Trophoblast cell (in vitro differentiated cells and primary cell): ENCODE measurements around the gene LRP1B.
A peak's percentile ranks its signal among the peaks of the same experiment; 100 is the strongest.

ENCODE experiments used
- DNase-seq, 2 donors: peaks; one replicate each; pipeline ENCODE4 v3.0.0-alpha.2; 2016
- H2AFZ ChIP-seq: 2 replicates; pipeline ENCODE4 v1.6.1; 2013; ENCODE audit warnings: low read length, moderate library complexity, mild to moderate bottlenecking; ENCODE audit not compliant: insufficient read depth, poor library complexity
- H2AK5ac ChIP-seq: 2 replicates; pipeline ENCODE4 v1.6.1; 2013; ENCODE audit warnings: mild to moderate bottlenecking, low read length
- H2BK120ac ChIP-seq: 2 replicates; pipeline ENCODE4 v1.6.1; 2013; ENCODE audit warnings: low read length, mild to moderate bottlenecking, moderate library complexity; ENCODE audit not compliant: insufficient read depth, poor library complexity
- H2BK12ac ChIP-seq: 2 replicates; pipeline ENCODE4 v1.6.1; 2013; ENCODE audit warnings: mild to moderate bottlenecking, low read length, moderate library complexity
- H2BK5ac ChIP-seq: 2 replicates; pipeline ENCODE4 v1.6.1; 2013; ENCODE audit warnings: low read length, low read depth, moderate library complexity, mild to moderate bottlenecking; ENCODE audit not compliant: poor library complexity
- H3K14ac ChIP-seq: 2 replicates; pipeline ENCODE4 v1.6.1; 2013; ENCODE audit warnings: mild to moderate bottlenecking, low read length
- H3K18ac ChIP-seq: 2 replicates; pipeline ENCODE4 v1.6.1; 2013; ENCODE audit warnings: mild to moderate bottlenecking, low read length
- H3K23ac ChIP-seq: 2 replicates; pipeline ENCODE4 v1.6.1; 2013; ENCODE audit warnings: low read length
- H3K27ac ChIP-seq: 2 replicates; pipeline ENCODE4 v1.5.1; 2013; ENCODE audit warnings: low read depth, mild to moderate bottlenecking, inconsistent platforms, low read length, moderate library complexity
- H3K27me3 ChIP-seq: 2 replicates; pipeline ENCODE4 v1.6.1; 2013; ENCODE audit warnings: inconsistent platforms, mild to moderate bottlenecking, low read length, moderate library complexity; ENCODE audit not compliant: insufficient read depth
- H3K36me3 ChIP-seq, 2 experiments: 1 replicate in 1 of 2; 2 replicates in 1 of 2; pipeline ENCODE4 v1.6.1; 2013; ENCODE audit warnings: low read length in 2 of 2, mild to moderate bottlenecking in 2 of 2, moderate library complexity in 1 of 2; ENCODE audit not compliant: insufficient read depth in 2 of 2, control insufficient read depth in 1 of 2
- H3K4ac ChIP-seq: 2 replicates; pipeline ENCODE4 v1.6.1; 2013; ENCODE audit warnings: low read depth, mild to moderate bottlenecking, low read length, moderate library complexity
- H3K4me1 ChIP-seq, 2 experiments: 1 replicate in 1 of 2; 2 replicates in 1 of 2; pipeline ENCODE4 v1.6.1; 2013; ENCODE audit warnings: low read length in 2 of 2, mild to moderate bottlenecking in 2 of 2, moderate library complexity in 1 of 2; ENCODE audit not compliant: insufficient read depth in 2 of 2, control insufficient read depth in 1 of 2
- H3K4me2 ChIP-seq: 2 replicates; pipeline ENCODE4 v1.6.1; 2013; ENCODE audit warnings: inconsistent platforms, mild to moderate bottlenecking, low read length, moderate library complexity
- H3K4me3 ChIP-seq: 2 replicates; pipeline ENCODE4 v1.5.1; 2013; ENCODE audit warnings: mild to moderate bottlenecking, low read depth, low read length, inconsistent platforms
- H3K79me1 ChIP-seq: one replicate; pipeline ENCODE4 v1.6.1; 2013; ENCODE audit warnings: low read length
- H3K79me2 ChIP-seq: 2 replicates; pipeline ENCODE4 v1.6.1; 2013; ENCODE audit warnings: low read length, mild to moderate bottlenecking; ENCODE audit not compliant: control insufficient read depth, insufficient read depth, poor library complexity
- H3K9ac ChIP-seq: 2 replicates; pipeline ENCODE4 v1.6.1; 2013; ENCODE audit warnings: mild to moderate bottlenecking, low read length
- H3K9me3 ChIP-seq: 2 replicates; pipeline ENCODE4 v1.6.1; 2013; ENCODE audit warnings: low read depth, mild to moderate bottlenecking, control low read depth, inconsistent platforms, low read length; ENCODE audit not compliant: insufficient read depth
- H4K12ac ChIP-seq: 2 replicates; pipeline ENCODE4 v1.6.1; 2013; ENCODE audit warnings: low read depth, mild to moderate bottlenecking, low read length, moderate library complexity
- H4K8ac ChIP-seq: 2 replicates; pipeline ENCODE4 v1.6.1; 2013; ENCODE audit warnings: low read depth, mild to moderate bottlenecking, low read length, moderate library complexity
- H4K91ac ChIP-seq: one replicate; pipeline ENCODE4 v1.6.1; 2013; ENCODE audit warnings: low read depth, mild to moderate bottlenecking, low read length, moderate library complexity
- WGBS: extraction: QIAGEN DNeasy Blood & Tissue Kit; methylation state at CpG from one replicate; pipeline ENCODE4 v1.1.7; 2013; ENCODE audit warnings: missing lambda C conversion rate; ENCODE audit not compliant: insufficient read length, insufficient coverage; ENCODE audit errors: extremely low coverage; 5-methylcytosine and 5-hydroxymethylcytosine counted together

The LRP1B gene

DNA sequence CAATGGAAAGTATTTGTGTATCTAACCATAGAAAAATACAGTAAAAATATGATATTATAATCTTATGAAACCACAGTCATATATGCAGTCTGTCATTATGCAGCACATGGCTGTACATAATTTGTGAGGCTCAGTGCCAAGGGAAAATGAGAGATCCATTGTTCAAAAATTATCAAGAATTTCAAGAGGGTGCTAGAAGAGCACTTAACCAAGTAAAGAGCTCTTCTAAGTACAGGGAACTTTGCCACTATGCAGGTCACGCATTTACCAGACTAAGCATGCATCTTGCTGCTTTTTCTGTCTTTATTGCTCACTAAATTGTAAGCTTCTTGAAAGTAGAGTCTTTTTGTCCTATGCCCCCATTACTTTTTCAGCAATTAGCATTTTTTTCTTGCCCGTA lies 438.0 kb downstream of the LRP1B start:
- Histone ChIP-seq H3K27ac (no peak overlapping the region), H3K27me3 (no peaks in the 10 kb centered on the region), H2BK120ac (no peak overlapping the region), H4K8ac (no peak overlapping the region), H3K4ac (no peak overlapping the region), H3K9me3 (no peaks in the 10 kb centered on the region), H2BK12ac (no peak overlapping the region), H3K18ac (no peak overlapping the region), H2BK5ac (no peak overlapping the region), H3K14ac (no peak overlapping the region), H4K91ac (no peak overlapping the region), H4K12ac (no peak overlapping the region), H3K4me2 (no peak overlapping the region), H3K9ac (no peak overlapping the region), H3K4me1 (no peaks in the 10 kb centered on the region), H2AK5ac (no peak overlapping the region), H3K79me1 (no peaks in the 10 kb centered on the region), H3K23ac (no peak overlapping the region), H3K79me2 (no peaks in the 10 kb centered on the region), H3K4me3 (no peak overlapping the region), H3K36me3 (no peaks in the 10 kb centered on the region), H2AFZ (no peak overlapping the region)
- WGBS: no CpG with 5 or more reads among the region's 2 CpGs
- DNase-seq: no peak

GRCh38 chr2:141676139-141676538 lies 454.7 kb downstream of the LRP1B start:
- no peak overlapping the region for H2BK5ac ChIP-seq
- no peaks in the 10 kb centered on the region for H3K4me1 ChIP-seq
- no peaks in the 10 kb centered on the region for H3K27me3 ChIP-seq
- no peak overlapping the region for H4K91ac ChIP-seq
- no peak overlapping the region for H3K4me2 ChIP-seq
- no peak overlapping the region for H3K14ac ChIP-seq
- H2BK12ac ChIP-seq: no peak overlapping the region
- no peak overlapping the region for H2AFZ ChIP-seq
- no peak for DNase-seq
- no peaks in the 10 kb centered on the region for H3K79me2 ChIP-seq
- no peak overlapping the region for H4K12ac ChIP-seq
- H3K9me3 ChIP-seq: no peaks in the 10 kb centered on the region
- H3K27ac ChIP-seq: no peak overlapping the region
- no CpG with 5 or more reads among the region's 2 CpGs for WGBS
- no peaks in the 10 kb centered on the region for H3K36me3 ChIP-seq
- H2AK5ac ChIP-seq: no peak overlapping the region
- H3K23ac ChIP-seq: no peak overlapping the region
- H3K79me1 ChIP-seq: no peaks in the 10 kb centered on the region
- no peak overlapping the region for H3K9ac ChIP-seq
- no peak overlapping the region for H3K4ac ChIP-seq
- H4K8ac ChIP-seq: no peak overlapping the region
- H3K4me3 ChIP-seq: no peak overlapping the region
- no peak overlapping the region for H2BK120ac ChIP-seq
- H3K18ac ChIP-seq: no peak overlapping the region

GRCh38 chr2:141666191-141666590 lies 464.6 kb downstream of the LRP1B start:
- Histone ChIP-seq H3K79me1 (no peaks in the 10 kb centered on the region), H3K4me1 (no peaks in the 10 kb centered on the region), H3K79me2 (no peaks in the 10 kb centered on the region), H2BK5ac (no peak overlapping the region), H4K12ac (no peak overlapping the region), H3K27ac (no peak overlapping the region), H3K36me3 (no peaks in the 10 kb centered on the region), H3K9me3 (no peaks in the 10 kb centered on the region), H3K4me2 (no peak overlapping the region), H2BK12ac (no peak overlapping the region), H3K18ac (no peak overlapping the region), H3K4me3 (no peak overlapping the region), H4K8ac (no peak overlapping the region), H3K4ac (no peak overlapping the region), H3K9ac (no peak overlapping the region), H4K91ac (no peak overlapping the region), H2BK120ac (no peak overlapping the region), H3K27me3 (no peaks in the 10 kb centered on the region), H3K14ac (no peak overlapping the region), H3K23ac (no peak overlapping the region), H2AK5ac (no peak overlapping the region), H2AFZ (no peak overlapping the region)
- DNase-seq: no peak

- Histone ChIP-seq H2AK5ac (no peak overlapping the region), H3K4me1 (no peaks in the 10 kb centered on the region), H4K91ac (no peak overlapping the region), H2BK120ac (no peak overlapping the region), H2BK5ac (no peak overlapping the region), H3K9ac (no peak overlapping the region), H3K27ac (no peak overlapping the region), H4K8ac (no peak overlapping the region), H2BK12ac (no peak overlapping the region), H3K79me1 (no peaks in the 10 kb centered on the region), H3K14ac (no peak overlapping the region), H3K4ac (no peak overlapping the region), H3K4me2 (no peak overlapping the region), H3K23ac (no peak overlapping the region), H3K79me2 (no peaks in the 10 kb centered on the region), H3K18ac (no peak overlapping the region), H3K36me3 (no peaks in the 10 kb centered on the region), H2AFZ (no peak overlapping the region), H3K9me3 (no peaks in the 10 kb centered on the region), H3K27me3 (no peaks in the 10 kb centered on the region), H4K12ac (peak overlapping the region; percentile 23), H3K4me3 (no peak overlapping the region)
- no CpG with 5 or more reads among the region's 8 CpGs for WGBS
- no peak for DNase-seq
These were observed 470.6 kb downstream of the LRP1B start for GRCh38 chr2:141660232-141660631.
